Panc1 (cell line): ENCODE measurements around the gene SORL1-AS1.

Source experiments
- ATAC-seq: fragments of 200-7000 bp; cut with Tn5 transposase; 2 replicates; pipeline ENCODE4 v1.9.1; 2020; ENCODE audit warnings: mild to moderate bottlenecking, moderate library complexity
- BruUV-seq: library from RNA; stranded (reverse); fragments of 400-500 nt; replicated peaks from 2 replicates; lab custom pipeline; 2021; lab: Mats Ljungman, UMichigan
- CTCF ChIA-PET: fragments of 300-600 bp; sonication (Branson Sonifier 250); formaldehyde crosslinking; loops from one replicate; lab custom pipeline; 2022; ENCODE audit warnings: antibody characterized with exemption; lab: Charles Lee
- POLR2A ChIA-PET: fragments of 300-600 bp; sonication (Branson Sonifier 250); formaldehyde crosslinking; loops from one replicate; lab custom pipeline; 2022; ENCODE audit warnings: antibody characterized with exemption; lab: Charles Lee
- DNase-seq: peaks from one replicate; pipeline ENCODE4 v3.0.0-alpha.2; 2010; ENCODE audit warnings: low read depth, low spot score
- H3K27ac ChIP-seq: 2 replicates; pipeline ENCODE4 v1.5.1; 2011; ENCODE audit warnings: mild to moderate bottlenecking, low read length, inconsistent platforms
- H3K27me3 ChIP-seq: fragments of 200-500 bp; sonication (Bioruptor generic); 2 replicates; pipeline ENCODE4 v1.6.0; 2014; ENCODE audit warnings: low read length, inconsistent platforms; ENCODE audit not compliant: control insufficient read depth, insufficient read depth
- H3K36me3 ChIP-seq: fragments of 200-500 bp; sonication (Bioruptor generic); 2 replicates; pipeline ENCODE4 v1.5.1; 2014; ENCODE audit warnings: inconsistent platforms, mild to moderate bottlenecking, low read length, moderate library complexity; ENCODE audit not compliant: control insufficient read depth, insufficient read depth
- H3K4me1 ChIP-seq: 2 replicates; pipeline ENCODE4 v1.5.1; 2011; ENCODE audit warnings: inconsistent platforms, mild to moderate bottlenecking, low read length, moderate library complexity; ENCODE audit not compliant: control insufficient read depth, insufficient read depth
- H3K4me3 ChIP-seq, 2 experiments: 2 replicates each; pipeline ENCODE4 v1.5.1; 2011 to 2012; ENCODE audit warnings: low read depth in 2 of 2, low read length in 2 of 2, mild to moderate bottlenecking in 2 of 2, inconsistent platforms in 1 of 2, moderate library complexity in 1 of 2
- H3K9me3 ChIP-seq: fragments of 200-500 bp; sonication (Bioruptor generic); 2 replicates; pipeline ENCODE4 v1.5.1; 2014; ENCODE audit warnings: low read depth, mild to moderate bottlenecking, inconsistent platforms, low read length, moderate library complexity; ENCODE audit not compliant: control insufficient read depth, insufficient read depth
- POLR2AphosphoS5 ChIP-seq: IDR thresholded peaks from 2 replicates; pipeline ENCODE4 v1.6.1; 2012; ENCODE audit warnings: mild to moderate bottlenecking, low read depth, low read length, moderate library complexity
- SIN3A ChIP-seq: IDR thresholded peaks from 2 replicates; pipeline ENCODE4 v1.6.1; 2012; ENCODE audit warnings: low read depth, mild to moderate bottlenecking, low read length, moderate library complexity, borderline replicate concordance; ENCODE audit not compliant: insufficient read depth
- TCF7L2 ChIP-seq: IDR thresholded peaks from 2 replicates; pipeline ENCODE4 v1.6.1; 2011; ENCODE audit warnings: mild to moderate bottlenecking, low read depth, low read length, inconsistent platforms
- in situ Hi-C: cut with HindIII; loops from 2 replicates; pipeline ENCODE4 v1.10.0; 2016; ENCODE audit warnings: low sequenced_read_pairs, low pct_unique_long_range_greater_than_20kb
- intact Hi-C: fragments of 100-400 bp; cut with micrococcal nuclease; formaldehyde crosslinking; loops from one replicate; pipeline ENCODE4 v1.10.0; 2022; ENCODE audit not compliant: unreplicated experiment
- TF ChIP-seq, protein P1 (sequence below), 2 experiments: IDR thresholded peaks; 2 replicates each; pipeline ENCODE4 v1.6.1; 2011 to 2012; ENCODE audit warnings: low read depth in 2 of 2, control low read depth in 1 of 2, low read length in 1 of 2, mild to moderate bottlenecking in 1 of 2, moderate library complexity in 1 of 2; ENCODE audit not compliant: insufficient read depth in 1 of 2
- TF ChIP-seq, protein P2 (sequence below): fragments of 450-650 bp; IDR thresholded peaks from 2 replicates; pipeline ENCODE4 v1.5.1; 2017; ENCODE audit warnings: mild to moderate bottlenecking

The SORL1-AS1 gene

DNA sequence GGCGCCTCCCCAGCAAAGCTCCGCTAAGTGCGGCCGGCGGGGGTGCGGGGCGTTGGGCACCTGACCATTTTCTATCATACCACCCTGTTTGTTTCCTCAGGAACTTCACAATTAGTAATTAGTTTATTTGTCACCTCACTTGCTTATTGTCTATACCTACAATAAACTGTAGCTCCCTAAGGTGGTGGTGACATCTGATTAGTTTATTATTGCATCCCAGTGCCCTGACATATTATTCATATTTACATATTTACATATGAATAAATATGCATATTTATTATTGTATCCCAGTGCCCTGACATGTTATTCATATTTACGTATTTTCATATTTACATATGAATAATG, 25.4 kb downstream of the SORL1-AS1 start:
- no peak for DNase-seq
- Histone ChIP-seq H3K36me3 (no peaks in the 10 kb centered on the region), H3K27ac (no peak overlapping the region), H3K27me3 (peaks cover 12% of the 10 kb centered on the region), H3K4me3 (peak overlapping the region; percentile 27 to 44), H3K4me1 (no peaks in the 10 kb centered on the region), H3K9me3 (no peaks in the 10 kb centered on the region)
- in situ Hi-C loops (no loop called here), intact Hi-C loops (no loop called here)
- ChIA-PET POLR2A (interaction anchor here (0.6 kb wide), 1 partner anchor 10 kb away, joined by 15 read pairs; no protein-coding TSS in a partner anchor), CTCF (no interaction called here)
- TF ChIP-seq, protein P1, sequence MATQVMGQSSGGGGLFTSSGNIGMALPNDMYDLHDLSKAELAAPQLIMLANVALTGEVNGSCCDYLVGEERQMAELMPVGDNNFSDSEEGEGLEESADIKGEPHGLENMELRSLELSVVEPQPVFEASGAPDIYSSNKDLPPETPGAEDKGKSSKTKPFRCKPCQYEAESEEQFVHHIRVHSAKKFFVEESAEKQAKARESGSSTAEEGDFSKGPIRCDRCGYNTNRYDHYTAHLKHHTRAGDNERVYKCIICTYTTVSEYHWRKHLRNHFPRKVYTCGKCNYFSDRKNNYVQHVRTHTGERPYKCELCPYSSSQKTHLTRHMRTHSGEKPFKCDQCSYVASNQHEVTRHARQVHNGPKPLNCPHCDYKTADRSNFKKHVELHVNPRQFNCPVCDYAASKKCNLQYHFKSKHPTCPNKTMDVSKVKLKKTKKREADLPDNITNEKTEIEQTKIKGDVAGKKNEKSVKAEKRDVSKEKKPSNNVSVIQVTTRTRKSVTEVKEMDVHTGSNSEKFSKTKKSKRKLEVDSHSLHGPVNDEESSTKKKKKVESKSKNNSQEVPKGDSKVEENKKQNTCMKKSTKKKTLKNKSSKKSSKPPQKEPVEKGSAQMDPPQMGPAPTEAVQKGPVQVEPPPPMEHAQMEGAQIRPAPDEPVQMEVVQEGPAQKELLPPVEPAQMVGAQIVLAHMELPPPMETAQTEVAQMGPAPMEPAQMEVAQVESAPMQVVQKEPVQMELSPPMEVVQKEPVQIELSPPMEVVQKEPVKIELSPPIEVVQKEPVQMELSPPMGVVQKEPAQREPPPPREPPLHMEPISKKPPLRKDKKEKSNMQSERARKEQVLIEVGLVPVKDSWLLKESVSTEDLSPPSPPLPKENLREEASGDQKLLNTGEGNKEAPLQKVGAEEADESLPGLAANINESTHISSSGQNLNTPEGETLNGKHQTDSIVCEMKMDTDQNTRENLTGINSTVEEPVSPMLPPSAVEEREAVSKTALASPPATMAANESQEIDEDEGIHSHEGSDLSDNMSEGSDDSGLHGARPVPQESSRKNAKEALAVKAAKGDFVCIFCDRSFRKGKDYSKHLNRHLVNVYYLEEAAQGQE (IDR thresholded peaks at IDR 0.05; ENCODE audit: insufficient read depth in 1 of 2, low read depth in 2 of 2, low read length in 1 of 2) = no peak
- TF ChIP-seq SIN3A (no peak), TCF7L2 (no peak), POLR2AphosphoS5 (no peak)
- TF ChIP-seq, protein P2, sequence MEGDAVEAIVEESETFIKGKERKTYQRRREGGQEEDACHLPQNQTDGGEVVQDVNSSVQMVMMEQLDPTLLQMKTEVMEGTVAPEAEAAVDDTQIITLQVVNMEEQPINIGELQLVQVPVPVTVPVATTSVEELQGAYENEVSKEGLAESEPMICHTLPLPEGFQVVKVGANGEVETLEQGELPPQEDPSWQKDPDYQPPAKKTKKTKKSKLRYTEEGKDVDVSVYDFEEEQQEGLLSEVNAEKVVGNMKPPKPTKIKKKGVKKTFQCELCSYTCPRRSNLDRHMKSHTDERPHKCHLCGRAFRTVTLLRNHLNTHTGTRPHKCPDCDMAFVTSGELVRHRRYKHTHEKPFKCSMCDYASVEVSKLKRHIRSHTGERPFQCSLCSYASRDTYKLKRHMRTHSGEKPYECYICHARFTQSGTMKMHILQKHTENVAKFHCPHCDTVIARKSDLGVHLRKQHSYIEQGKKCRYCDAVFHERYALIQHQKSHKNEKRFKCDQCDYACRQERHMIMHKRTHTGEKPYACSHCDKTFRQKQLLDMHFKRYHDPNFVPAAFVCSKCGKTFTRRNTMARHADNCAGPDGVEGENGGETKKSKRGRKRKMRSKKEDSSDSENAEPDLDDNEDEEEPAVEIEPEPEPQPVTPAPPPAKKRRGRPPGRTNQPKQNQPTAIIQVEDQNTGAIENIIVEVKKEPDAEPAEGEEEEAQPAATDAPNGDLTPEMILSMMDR = no peak
- ATAC-seq = no peak
- BruUV-seq = no TSS peak

DNA sequence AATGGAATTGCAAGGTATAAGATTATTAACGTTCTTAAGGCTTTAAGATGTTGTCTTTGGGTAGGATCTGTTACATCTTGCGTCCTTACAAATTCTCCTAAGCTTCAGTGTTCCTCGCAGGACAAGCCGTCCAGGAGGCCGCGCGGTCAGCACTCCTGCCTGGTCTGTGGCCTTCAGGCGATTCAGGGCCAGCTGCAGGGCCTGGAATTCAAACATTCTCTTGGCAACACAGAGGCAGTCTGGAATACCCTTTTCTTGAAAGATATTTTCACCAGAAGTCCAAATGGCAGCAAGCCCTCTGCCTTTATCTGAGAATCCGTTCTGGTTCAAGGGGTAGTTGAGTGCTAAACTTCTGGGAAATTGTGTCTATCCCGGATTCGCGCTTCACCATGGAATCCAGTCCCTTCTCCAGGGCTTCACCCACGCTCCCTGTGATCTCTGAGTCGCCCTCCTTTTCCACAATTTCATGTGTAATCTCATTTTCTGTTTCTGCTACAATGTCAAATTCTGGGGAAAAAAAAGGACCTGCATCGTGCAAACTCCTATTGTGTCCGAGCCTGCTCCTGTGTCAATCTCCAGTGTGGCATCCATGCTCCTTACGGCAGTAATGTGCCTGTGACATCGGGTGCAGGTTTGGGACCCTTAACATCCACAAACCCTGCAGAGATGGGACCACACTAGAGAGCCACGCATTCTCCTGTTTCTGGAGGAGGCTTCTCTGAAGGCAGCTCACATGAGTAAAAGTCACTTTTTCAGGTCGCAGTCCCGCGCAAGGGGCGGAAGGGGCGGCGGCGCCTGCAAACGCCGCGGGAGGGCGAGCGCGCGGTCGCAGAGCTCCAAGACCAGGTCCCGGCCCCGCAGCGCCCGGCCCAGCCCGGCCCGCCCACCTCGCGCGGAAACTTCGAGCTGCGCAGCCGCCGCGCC, 26.0 kb downstream of the SORL1-AS1 start:
- ATAC-seq (peak; percentile 93), DNase-seq (no peak)
- in situ Hi-C loops (no loop called here), intact Hi-C loops (no loop called here)
- ChIA-PET POLR2A (interaction anchor here (0.6 kb wide), 1 partner anchor 9 kb away, joined by 15 read pairs; no protein-coding TSS in a partner anchor), CTCF (no interaction called here)
- Histone ChIP-seq H3K9me3 (no peaks in the 10 kb centered on the region), H3K27ac (no peak overlapping the region), H3K36me3 (no peaks in the 10 kb centered on the region), H3K4me3 (peak overlapping the region; percentile 27 to 44), H3K4me1 (no peaks in the 10 kb centered on the region), H3K27me3 (peaks cover 12% of the 10 kb centered on the region)
- no peak for TF ChIP-seq SIN3A
- TF ChIP-seq, protein P1 (IDR thresholded peaks at IDR 0.05; ENCODE audit: insufficient read depth in 1 of 2, low read depth in 2 of 2, low read length in 1 of 2) = no peak
- TF ChIP-seq, protein P2 = no peak; the same call in 1 of the 2 replicates
- no peak for TF ChIP-seq POLR2AphosphoS5
- TF ChIP-seq TCF7L2 = no peak
- no TSS peak for BruUV-seq
